GM23248 (cell line): ENCODE measurements around the gene METTL25. TPM values are rescaled to one million over a fixed set of nuclear protein-coding genes. Genes with fewer than 3 reads are reported as not detected.
A peak's percentile ranks its signal among the peaks of the same experiment; 100 is the strongest.

Source experiments
- DNase-seq: peaks from one replicate; pipeline ENCODE4 v3.0.0-alpha.2; 2015
- H2AFZ ChIP-seq: fragments of 200-600 bp; sonication (generic); 2 replicates; pipeline ENCODE4 v1.6.1; 2016; ENCODE audit warnings: antibody characterized with exemption
- H3F3A ChIP-seq: fragments of 200-600 bp; sonication (generic); 2 replicates; pipeline ENCODE4 v1.6.1; 2016; ENCODE audit warnings: mild to moderate bottlenecking, antibody characterized with exemption, mixed run types; ENCODE audit not compliant: insufficient read depth
- H3K27ac ChIP-seq: fragments of 200-600 bp; sonication (generic); 2 replicates; pipeline ENCODE4 v1.5.1; 2016; ENCODE audit warnings: mild to moderate bottlenecking
- H3K27me3 ChIP-seq: fragments of 200-600 bp; sonication (generic); replicated peaks from 2 replicates; pipeline ENCODE4 v1.6.1; 2016; ENCODE audit warnings: mild to moderate bottlenecking; ENCODE audit not compliant: insufficient read depth
- H3K36me3 ChIP-seq: fragments of 200-600 bp; sonication (generic); 2 replicates; pipeline ENCODE4 v1.6.1; 2016; ENCODE audit warnings: low read depth, mild to moderate bottlenecking
- H3K4me1 ChIP-seq: fragments of 200-600 bp; sonication (generic); 2 replicates; pipeline ENCODE4 v1.6.1; 2016; ENCODE audit warnings: mild to moderate bottlenecking; ENCODE audit not compliant: insufficient read depth
- H3K4me2 ChIP-seq: fragments of 200-600 bp; sonication (generic); one replicate; pipeline ENCODE4 v1.6.1; 2016; ENCODE audit warnings: mild to moderate bottlenecking; ENCODE audit not compliant: unreplicated experiment
- H3K4me3 ChIP-seq: fragments of 200-600 bp; sonication (generic); 2 replicates; pipeline ENCODE4 v1.5.1; 2016; ENCODE audit warnings: mild to moderate bottlenecking
- H3K79me2 ChIP-seq: fragments of 200-600 bp; sonication (generic); 2 replicates; pipeline ENCODE4 v1.6.1; 2016; ENCODE audit warnings: mild to moderate bottlenecking; ENCODE audit not compliant: insufficient read depth
- H3K9ac ChIP-seq: fragments of 200-600 bp; sonication (generic); 2 replicates; pipeline ENCODE4 v1.6.1; 2016; ENCODE audit warnings: mild to moderate bottlenecking
- H3K9me2 ChIP-seq: fragments of 200-600 bp; sonication (generic); 2 replicates; pipeline ENCODE4 v1.6.1; 2016; ENCODE audit warnings: mixed run types, mild to moderate bottlenecking, moderate library complexity; ENCODE audit not compliant: insufficient read depth
- H3K9me3 ChIP-seq: fragments of 200-600 bp; sonication (generic); one replicate; pipeline ENCODE4 v1.6.1; 2017; ENCODE audit warnings: low read depth
- H4K20me1 ChIP-seq: fragments of 200-600 bp; sonication (generic); 2 replicates; pipeline ENCODE4 v1.6.0; 2016; ENCODE audit not compliant: insufficient read depth
- EZH2 ChIP-seq: fragments of 200-600 bp; sonication (generic); IDR thresholded peaks from 2 replicates; pipeline ENCODE4 v1.6.1; 2018; ENCODE audit warnings: antibody characterized with exemption, mild to moderate bottlenecking; ENCODE audit not compliant: insufficient read depth, poor library complexity, severe bottlenecking
- EZH2phosphoT487 ChIP-seq: fragments of 200-600 bp; sonication (generic); IDR thresholded peaks from 2 replicates; pipeline ENCODE4 v1.6.1; 2018; ENCODE audit warnings: antibody characterized with exemption, moderate library complexity, mild to moderate bottlenecking, low read depth; ENCODE audit not compliant: insufficient read depth
- WGBS, 2 experiments: methylation state at CpG; one replicate each; pipeline ENCODE4 v1.1.6; 2015 to 2017; ENCODE audit warnings: low lambda C conversion rate in 2 of 2, low coverage in 1 of 2; ENCODE audit errors: missing lambda C conversion rate in 2 of 2; 5-methylcytosine and 5-hydroxymethylcytosine counted together
- in situ Hi-C: fragments of 300-500 bp; cut with MboI; formaldehyde crosslinking; loops from 2 replicates; pipeline ENCODE4 v1.15.0; 2020
- polyA plus RNA-seq: library from polyadenylated mRNA; unstranded; fragments of >200 nt; fragmentation: Nextera tagmentation; extraction: Ambion mirVana; gene quantifications from 2 replicates; pipeline ENCODE4 v1.2.1, GENCODE V29; 2016
- total RNA-seq: library from RNA; depleted of rRNA; stranded (reverse); fragments of >200 nt; shearing (Covaris generic); gene quantifications from 2 replicates; pipeline ENCODE4 v1.2.3, GENCODE V29; 2014

Gene METTL25
- total and polyA plus RNA-seq, 2 experiments from 2014 or later: 5.6 to 6.9 TPM

DNA sequence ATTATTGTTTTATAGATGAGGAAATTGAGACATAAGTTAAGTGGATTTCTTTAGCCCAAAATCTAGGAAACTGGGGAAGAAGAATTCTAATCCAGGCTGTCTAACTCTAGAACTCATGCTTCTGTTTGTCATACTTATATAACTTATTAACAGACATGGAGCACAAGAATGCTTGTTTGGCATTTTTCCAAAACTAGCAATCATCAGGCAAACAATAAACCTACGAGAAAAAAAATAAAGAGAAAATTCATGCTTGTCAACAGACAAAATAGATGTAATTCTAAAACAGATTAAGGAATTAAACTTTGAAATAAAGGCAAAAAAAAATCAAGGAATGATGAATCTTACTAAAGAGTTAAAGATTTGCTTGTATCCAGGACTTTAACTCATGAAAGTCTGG, 103.1 kb downstream of the METTL25 start:
- WGBS, 2 experiments: 28 to 35% methylated on average over 1 of the region's 1 CpG

GRCh38 chr12:82461836-82462235, 103.5 kb downstream of the METTL25 start:
- 62 to 64% methylated on average over 3 of the region's 3 CpGs for WGBS, 2 experiments
- H3K9me2 ChIP-seq: no peaks in the 10 kb centered on the region
- H3K4me2 ChIP-seq: no peak overlapping the region
- no peak overlapping the region for H2AFZ ChIP-seq
- H3K36me3 ChIP-seq: no peaks in the 10 kb centered on the region
- H3K4me3 ChIP-seq: no peak overlapping the region
- H3K9ac ChIP-seq: no peak overlapping the region
- no peaks in the 10 kb centered on the region; the same call in 1 of the 2 replicates for H4K20me1 ChIP-seq
- in situ Hi-C loops: no loop called here
- DNase-seq: no peak
- no peaks in the 10 kb centered on the region for H3K79me2 ChIP-seq
- H3K4me1 ChIP-seq: peaks cover 3% of the 10 kb centered on the region; the same call in 1 of the 2 replicates
- no peak overlapping the region for H3K27ac ChIP-seq
- H3K9me3 ChIP-seq: no peaks in the 10 kb centered on the region
- H3F3A ChIP-seq: no peaks in the 10 kb centered on the region
- no peaks in the 10 kb centered on the region for H3K27me3 ChIP-seq
- no peak for TF ChIP-seq EZH2

More for the DNA sequence above, 103.1 kb downstream of the METTL25 start:
- no peak overlapping the region for H3K9ac ChIP-seq
- H3K4me1 ChIP-seq: peaks cover 6% of the 10 kb centered on the region; the same call in 1 of the 2 replicates
- no peaks in the 10 kb centered on the region for H3K9me2 ChIP-seq
- in situ Hi-C loops: no loop called here
- TF ChIP-seq EZH2: no peak
- TF ChIP-seq EZH2phosphoT487: no peak
- H3K36me3 ChIP-seq: no peaks in the 10 kb centered on the region
- H3K4me3 ChIP-seq: no peak overlapping the region
- no peaks in the 10 kb centered on the region for H3K9me3 ChIP-seq
- H4K20me1 ChIP-seq: no peaks in the 10 kb centered on the region; the same call in 1 of the 2 replicates
- H3K27me3 ChIP-seq: no peaks in the 10 kb centered on the region
- no peak for DNase-seq
- no peaks in the 10 kb centered on the region for H3K79me2 ChIP-seq
- no peaks in the 10 kb centered on the region for H3F3A ChIP-seq
- H2AFZ ChIP-seq: no peak overlapping the region
- no peak overlapping the region for H3K27ac ChIP-seq
- H3K4me2 ChIP-seq: no peak overlapping the region

DNA sequence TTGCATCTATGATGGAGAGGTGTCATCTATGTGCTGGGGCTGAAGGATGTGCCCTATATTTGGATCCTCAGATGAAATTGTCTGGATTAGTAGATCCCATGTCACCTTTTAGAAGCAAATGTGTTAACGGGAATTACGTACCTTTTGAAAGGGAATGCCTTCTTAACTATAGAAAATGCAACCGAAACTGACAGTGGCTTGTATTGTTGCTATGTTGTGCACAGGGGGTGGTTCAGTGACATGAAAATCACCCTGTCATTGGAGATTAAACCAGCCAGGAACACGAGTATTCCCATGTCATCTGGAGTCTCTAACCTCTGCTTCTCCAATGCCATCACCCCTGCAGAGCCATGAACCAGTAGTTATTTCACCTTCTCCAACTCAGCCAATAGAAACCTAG, 110.2 kb downstream of the METTL25 start:
- no peaks in the 10 kb centered on the region for H3F3A ChIP-seq
- no peak for DNase-seq
- no peaks in the 10 kb centered on the region for H3K79me2 ChIP-seq
- no peaks in the 10 kb centered on the region; the same call in 1 of the 2 replicates for H4K20me1 ChIP-seq
- no peak overlapping the region for H3K9ac ChIP-seq
- no peak overlapping the region for H3K27ac ChIP-seq
- H3K9me2 ChIP-seq: no peaks in the 10 kb centered on the region
- 75 to 78% methylated on average over 4 of the region's 4 CpGs for WGBS, 2 experiments
- no peaks in the 10 kb centered on the region for H3K27me3 ChIP-seq
- H3K4me3 ChIP-seq: no peak overlapping the region
- no peak for TF ChIP-seq EZH2phosphoT487
- no peak for TF ChIP-seq EZH2
- H3K4me1 ChIP-seq: peaks cover 3% of the 10 kb centered on the region; the same call in 1 of the 2 replicates
- H3K36me3 ChIP-seq: no peaks in the 10 kb centered on the region
- no peak overlapping the region for H3K4me2 ChIP-seq
- no peak overlapping the region for H2AFZ ChIP-seq
- in situ Hi-C loops: no loop called here
- no peaks in the 10 kb centered on the region for H3K9me3 ChIP-seq

- H4K20me1 ChIP-seq: no peaks in the 10 kb centered on the region
- TF ChIP-seq EZH2phosphoT487: no peak
- no peak for TF ChIP-seq EZH2
- H2AFZ ChIP-seq: no peak overlapping the region
- no peak overlapping the region for H3K27ac ChIP-seq
- H3K4me1 ChIP-seq: peaks cover 14% of the 10 kb centered on the region
- no peaks in the 10 kb centered on the region for H3K36me3 ChIP-seq
- H3K27me3 ChIP-seq: no peaks in the 10 kb centered on the region
- H3K9me2 ChIP-seq: no peaks in the 10 kb centered on the region
- H3K79me2 ChIP-seq: no peaks in the 10 kb centered on the region
- peak; percentile 14 for DNase-seq
- H3K4me2 ChIP-seq: no peak overlapping the region
- no peak overlapping the region for H3K9ac ChIP-seq
- H3K9me3 ChIP-seq: no peaks in the 10 kb centered on the region
- H3K4me3 ChIP-seq: no peak overlapping the region
- H3F3A ChIP-seq: no peaks in the 10 kb centered on the region
- in situ Hi-C loops: no loop called here
These were observed 112.7 kb downstream of the METTL25 start for GRCh38 chr12:82470906-82471512.

GRCh38 chr12:82473111-82473754, 114.9 kb downstream of the METTL25 start:
- Histone ChIP-seq H3K4me3 (no peak overlapping the region), H3K9ac (no peak overlapping the region), H3K79me2 (no peaks in the 10 kb centered on the region), H3K27ac (no peak overlapping the region), H3K4me1 (peaks cover 14% of the 10 kb centered on the region), H3K27me3 (no peaks in the 10 kb centered on the region), H3K4me2 (no peak overlapping the region), H3K36me3 (no peaks in the 10 kb centered on the region), H3K9me2 (no peaks in the 10 kb centered on the region), H3K9me3 (no peaks in the 10 kb centered on the region), H4K20me1 (no peaks in the 10 kb centered on the region), H3F3A (no peaks in the 10 kb centered on the region), H2AFZ (no peak overlapping the region)
- DNase-seq: no peak
- WGBS, 2 experiments: 90 to 91% methylated on average over 8 of the region's 8 CpGs
- in situ Hi-C loops: no loop called here
- TF ChIP-seq EZH2phosphoT487 (no peak), EZH2 (no peak)
